T-helper 9 cell (primary cell): Measurements from ENCODE around the gene MAGI2.
"Not testable (repeated sequence)": the region's sequence is repeated elsewhere in the genome, so short reads cannot be mapped to it uniquely, and the experiment has no call there.

ENCODE experiments used
- DNase-seq: peaks from one replicate; pipeline ENCODE4 v3.0.0-alpha.2; 2020

MAGI2 gene

GRCh38 chr7:79137942-79138341, 315.5 kb downstream of the MAGI2 start:
- no peak for DNase-seq

GRCh38 chr7:79132844-79133451, 320.5 kb downstream of the MAGI2 start:
- DNase-seq: no peak

- no peak for DNase-seq
These were observed 322.8 kb downstream of the MAGI2 start for GRCh38 chr7:79130715-79131114.

GRCh38 chr7:79124331-79124730, 329.1 kb downstream of the MAGI2 start:
- DNase-seq: no peak

GRCh38 chr7:79118143-79118542, 335.3 kb downstream of the MAGI2 start:
- DNase-seq: no peak

- no peak for DNase-seq
These were observed 357.1 kb downstream of the MAGI2 start for GRCh38 chr7:79096361-79096805.

GRCh38 chr7:79093421-79093820, 360.0 kb downstream of the MAGI2 start:
- no peak for DNase-seq

- no peak for DNase-seq
These were observed 361.8 kb downstream of the MAGI2 start for GRCh38 chr7:79091661-79092060.

- DNase-seq: no peak
These were observed 362.5 kb downstream of the MAGI2 start for GRCh38 chr7:79091011-79091410.

- no peak for DNase-seq
These were observed 362.9 kb downstream of the MAGI2 start for GRCh38 chr7:79090543-79090942.

- DNase-seq: no peak
These were observed 369.0 kb downstream of the MAGI2 start for GRCh38 chr7:79084423-79084822.

- no peak for DNase-seq
These were observed 373.4 kb downstream of the MAGI2 start for GRCh38 chr7:79079919-79080554.

- DNase-seq: no peak
These were observed 375.2 kb downstream of the MAGI2 start for GRCh38 chr7:79078273-79078672.

GRCh38 chr7:79071187-79071586, 382.3 kb downstream of the MAGI2 start:
- not testable (repeated sequence) for DNase-seq

GRCh38 chr7:79064187-79064823, 389.2 kb downstream of the MAGI2 start:
- DNase-seq: no peak

GRCh38 chr7:79063019-79063698, 390.3 kb downstream of the MAGI2 start:
- DNase-seq: no peak

GRCh38 chr7:79060498-79060897, 393.0 kb downstream of the MAGI2 start:
- no peak for DNase-seq

- no peak for DNase-seq
These were observed 397.6 kb downstream of the MAGI2 start for GRCh38 chr7:79055722-79056415.

GRCh38 chr7:79051915-79052314, 401.6 kb downstream of the MAGI2 start:
- DNase-seq: no peak

- DNase-seq: no peak
These were observed 402.9 kb downstream of the MAGI2 start for GRCh38 chr7:79050603-79051002.

- no peak for DNase-seq
These were observed 407.4 kb downstream of the MAGI2 start for GRCh38 chr7:79046061-79046460.

GRCh38 chr7:79037001-79037400, 416.5 kb downstream of the MAGI2 start:
- DNase-seq: no peak

- no peak for DNase-seq
These were observed 417.1 kb downstream of the MAGI2 start for GRCh38 chr7:79036356-79036755.
